Measurements from ENCODE around the gene NAA16.

NAA16 gene

GRCh38 chr13:41386211-41386610 lies 75.1 kb downstream of the NAA16 start:
- H3K9me3 Mint-ChIP-seq: no peaks in the 10 kb centered on the region
- H3K27me3 Mint-ChIP-seq (ENCODE audit: low read depth, poor library complexity): peaks cover 12% of the 10 kb centered on the region
- H3K36me3 Mint-ChIP-seq (ENCODE audit: low read depth): no peaks in the 10 kb centered on the region
- H3K4me3 Mint-ChIP-seq: no peak overlapping the region
- peaks cover 11% of the 10 kb centered on the region for H3K4me1 Mint-ChIP-seq
- TF ChIP-seq, protein P1, sequence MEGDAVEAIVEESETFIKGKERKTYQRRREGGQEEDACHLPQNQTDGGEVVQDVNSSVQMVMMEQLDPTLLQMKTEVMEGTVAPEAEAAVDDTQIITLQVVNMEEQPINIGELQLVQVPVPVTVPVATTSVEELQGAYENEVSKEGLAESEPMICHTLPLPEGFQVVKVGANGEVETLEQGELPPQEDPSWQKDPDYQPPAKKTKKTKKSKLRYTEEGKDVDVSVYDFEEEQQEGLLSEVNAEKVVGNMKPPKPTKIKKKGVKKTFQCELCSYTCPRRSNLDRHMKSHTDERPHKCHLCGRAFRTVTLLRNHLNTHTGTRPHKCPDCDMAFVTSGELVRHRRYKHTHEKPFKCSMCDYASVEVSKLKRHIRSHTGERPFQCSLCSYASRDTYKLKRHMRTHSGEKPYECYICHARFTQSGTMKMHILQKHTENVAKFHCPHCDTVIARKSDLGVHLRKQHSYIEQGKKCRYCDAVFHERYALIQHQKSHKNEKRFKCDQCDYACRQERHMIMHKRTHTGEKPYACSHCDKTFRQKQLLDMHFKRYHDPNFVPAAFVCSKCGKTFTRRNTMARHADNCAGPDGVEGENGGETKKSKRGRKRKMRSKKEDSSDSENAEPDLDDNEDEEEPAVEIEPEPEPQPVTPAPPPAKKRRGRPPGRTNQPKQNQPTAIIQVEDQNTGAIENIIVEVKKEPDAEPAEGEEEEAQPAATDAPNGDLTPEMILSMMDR (IDR thresholded peaks at IDR 0.05): no peak
- no peak for DNase-seq
- no peak overlapping the region for H3K27ac Mint-ChIP-seq

DNA sequence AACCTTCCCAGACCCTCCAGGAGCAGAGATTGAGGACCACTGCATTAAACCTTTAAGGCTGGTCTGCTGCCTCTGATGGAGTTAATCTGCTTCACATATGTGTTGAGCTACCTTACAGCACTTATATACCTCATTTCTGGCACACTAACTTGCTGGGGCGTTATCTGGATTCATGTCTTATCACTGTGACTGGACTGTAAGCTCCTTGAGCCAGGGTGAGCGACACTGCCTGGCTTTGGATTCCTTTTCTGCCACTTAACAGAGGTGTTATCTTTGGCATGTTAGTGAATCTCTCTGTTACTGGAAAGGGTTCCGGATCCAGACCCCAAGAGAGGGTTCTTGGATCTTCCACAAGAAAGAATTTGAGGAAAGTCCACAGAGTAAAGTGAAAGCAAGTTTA lies 76.5 kb downstream of the NAA16 start:
- Mint-ChIP-seq H3K27ac (no peak overlapping the region), H3K27me3 (ENCODE audit: low read depth, poor library complexity) (peaks cover 12% of the 10 kb centered on the region), H3K4me1 (peaks cover 11% of the 10 kb centered on the region), H3K36me3 (ENCODE audit: low read depth) (no peaks in the 10 kb centered on the region), H3K4me3 (no peak overlapping the region), H3K9me3 (no peaks in the 10 kb centered on the region)
- TF ChIP-seq, protein P1 (IDR thresholded peaks at IDR 0.05): no peak
- DNase-seq: no peak

- Mint-ChIP-seq H3K9me3 (no peaks in the 10 kb centered on the region), H3K4me1 (peaks cover 11% of the 10 kb centered on the region), H3K4me3 (no peak overlapping the region), H3K36me3 (ENCODE audit: low read depth) (no peaks in the 10 kb centered on the region), H3K27ac (no peak overlapping the region), H3K27me3 (ENCODE audit: low read depth, poor library complexity) (peaks cover 12% of the 10 kb centered on the region)
- no peak for DNase-seq
- TF ChIP-seq, protein P1 (IDR thresholded peaks at IDR 0.05): no peak
Observed at GRCh38 chr13:41388143-41388881, 77.2 kb downstream of the NAA16 start.

GRCh38 chr13:41389580-41389979 lies 78.5 kb downstream of the NAA16 start:
- H3K4me3 Mint-ChIP-seq: no peak overlapping the region
- no peak for DNase-seq
- H3K36me3 Mint-ChIP-seq (ENCODE audit: low read depth): no peaks in the 10 kb centered on the region
- H3K9me3 Mint-ChIP-seq: no peaks in the 10 kb centered on the region
- TF ChIP-seq, protein P1 (IDR thresholded peaks at IDR 0.05): no peak
- H3K27ac Mint-ChIP-seq: no peak overlapping the region
- H3K27me3 Mint-ChIP-seq (ENCODE audit: low read depth, poor library complexity): peaks cover 10% of the 10 kb centered on the region
- peaks cover 11% of the 10 kb centered on the region for H3K4me1 Mint-ChIP-seq

DNA sequence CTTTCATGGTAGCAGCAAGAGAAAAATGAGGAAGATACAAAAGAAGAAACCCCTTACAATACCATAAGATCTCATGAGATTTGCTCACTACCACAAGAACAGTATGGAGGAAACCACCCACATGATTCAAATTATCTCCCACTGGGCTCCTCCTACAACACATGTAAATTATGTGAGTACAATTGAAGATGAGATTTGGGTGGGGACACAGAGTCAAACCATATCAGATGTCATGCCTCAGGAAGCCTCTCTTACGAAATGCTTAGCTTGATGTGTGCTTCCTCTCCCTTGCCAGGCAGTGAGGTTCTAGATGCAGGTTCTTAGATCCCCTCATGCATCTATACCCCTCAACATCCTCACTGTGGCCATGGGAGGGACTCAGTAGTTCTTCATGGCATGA lies 83.1 kb downstream of the NAA16 start:
- no peak overlapping the region for H3K4me3 Mint-ChIP-seq
- TF ChIP-seq, protein P1 (IDR thresholded peaks at IDR 0.05): no peak
- peaks cover 7% of the 10 kb centered on the region for H3K27me3 Mint-ChIP-seq (ENCODE audit: low read depth, poor library complexity)
- no peaks in the 10 kb centered on the region for H3K9me3 Mint-ChIP-seq
- no peaks in the 10 kb centered on the region for H3K36me3 Mint-ChIP-seq (ENCODE audit: low read depth)
- no peak for DNase-seq
- H3K4me1 Mint-ChIP-seq: peaks cover 7% of the 10 kb centered on the region
- H3K27ac Mint-ChIP-seq: no peak overlapping the region
